SW480 (cell line): Measurements from ENCODE around the gene UGT3A1.
A peak's percentile ranks its signal among the peaks of the same experiment; 100 is the strongest.
"Not testable (repeated sequence)": the region's sequence is repeated elsewhere in the genome, so short reads cannot be mapped to it uniquely, and the experiment has no call there.

Experiments
- DNase-seq: peaks from one replicate; pipeline ENCODE4 v3.0.0-alpha.2; 2016; ENCODE audit warnings: low spot score

Gene UGT3A1

GRCh38 chr5:35988529-35988928 lies 2.7 kb downstream of the UGT3A1 start:
- DNase-seq, result no peak

GRCh38 chr5:35987776-35988175 lies 3.4 kb downstream of the UGT3A1 start:
- no peak for DNase-seq

- no peak for DNase-seq
Measured at GRCh38 chr5:35979715-35980114, 11.5 kb downstream of the UGT3A1 start.

GRCh38 chr5:35976859-35977258 lies 14.3 kb downstream of the UGT3A1 start:
- not testable (repeated sequence) for DNase-seq

GRCh38 chr5:35974570-35974969 lies 16.6 kb downstream of the UGT3A1 start:
- DNase-seq, result no peak

- DNase-seq, result no peak
Measured at GRCh38 chr5:35971878-35972210, 19.3 kb downstream of the UGT3A1 start.

GRCh38 chr5:35971186-35971877 lies 19.9 kb downstream of the UGT3A1 start:
- no peak for DNase-seq

- DNase-seq, result no peak
Measured at GRCh38 chr5:35963381-35963843, 27.8 kb downstream of the UGT3A1 start.

- no peak for DNase-seq
Measured at GRCh38 chr5:35960328-35960727, 30.9 kb downstream of the UGT3A1 start.

- DNase-seq, result no peak
Measured at GRCh38 chr5:35956429-35956828, 34.8 kb downstream of the UGT3A1 start.

GRCh38 chr5:35954175-35954574 lies 37.0 kb downstream of the UGT3A1 start:
- no peak for DNase-seq

GRCh38 chr5:35947085-35947484 lies 44.1 kb downstream of the UGT3A1 start:
- DNase-seq, result no peak

- DNase-seq, result no peak
Measured at GRCh38 chr5:35939639-35940038, 51.6 kb downstream of the UGT3A1 start.

- DNase-seq, result peak; percentile 27
Measured at GRCh38 chr5:35938568-35939227, 52.5 kb downstream of the UGT3A1 start, which contains the start of gene CAPSL. Gene CAPSL, minus strand, starts transcription at chr5:35938622. Its CDS starts 17,502 bp downstream, at chr5:35921120.

- peak; percentile 43 for DNase-seq
Measured at GRCh38 chr5:35926389-35927051, 64.7 kb downstream of the UGT3A1 start.

GRCh38 chr5:35924950-35925722 lies 66.1 kb downstream of the UGT3A1 start:
- DNase-seq, result no peak

GRCh38 chr5:35924122-35924949 lies 66.9 kb downstream of the UGT3A1 start:
- no peak for DNase-seq

- DNase-seq, result no peak
Measured at GRCh38 chr5:35922468-35922867, 68.7 kb downstream of the UGT3A1 start.

- DNase-seq, result no peak
Measured at GRCh38 chr5:35921930-35922329, 69.3 kb downstream of the UGT3A1 start.

GRCh38 chr5:35920890-35921289 lies 70.3 kb downstream of the UGT3A1 start:
- no peak for DNase-seq

GRCh38 chr5:35919191-35919590 lies 72.0 kb downstream of the UGT3A1 start:
- DNase-seq, result no peak
